HT1080 (cell line): ENCODE data around the gene APBA2. TPM values are rescaled to one million over a fixed set of nuclear protein-coding genes. Genes with fewer than 3 reads are reported as not detected.
"Not testable (repeated sequence)": the region's sequence is repeated elsewhere in the genome, so short reads cannot be mapped to it uniquely, and the experiment has no call there.

Source experiments
- DNase-seq: peaks from one replicate; pipeline ENCODE4 v3.0.0-alpha.2; 2015; ENCODE audit warnings: low read depth
- total RNA-seq: library from RNA; depleted of rRNA; stranded (reverse); fragments of >200 nt; shearing (Covaris generic); gene quantifications from 2 replicates; pipeline ENCODE4 v1.2.3, GENCODE V29; 2014

The APBA2 gene
- total RNA-seq, 1 experiment from 2014 or later: 50.8 TPM

GRCh38 chr15:28876845-28877185 is 9.0 kb upstream of the APBA2 start:
- no peak for DNase-seq

DNA sequence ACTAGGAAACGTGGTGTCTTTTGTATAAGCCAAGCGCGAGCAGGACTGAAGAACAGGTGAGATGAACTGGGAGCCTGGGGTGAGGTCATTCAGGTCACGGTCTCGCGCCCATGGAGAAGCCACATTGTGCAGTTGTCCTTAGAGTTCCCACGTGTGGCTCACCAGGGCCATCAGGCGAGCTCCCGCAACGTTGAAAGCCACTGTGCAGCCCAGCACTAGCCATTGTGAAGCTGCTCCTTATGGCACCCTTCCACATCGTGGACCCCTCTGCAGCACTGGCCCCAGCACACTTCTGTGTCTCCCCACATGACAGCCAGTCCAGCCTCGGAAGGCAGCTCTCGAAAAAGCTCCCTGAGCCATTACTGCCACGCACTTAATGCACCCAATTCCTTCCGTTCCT is 7.6 kb upstream of the APBA2 start:
- no peak for DNase-seq

- DNase-seq: no peak
Observed at GRCh38 chr15:28879551-28879950, 6.2 kb upstream of the APBA2 start.

DNA sequence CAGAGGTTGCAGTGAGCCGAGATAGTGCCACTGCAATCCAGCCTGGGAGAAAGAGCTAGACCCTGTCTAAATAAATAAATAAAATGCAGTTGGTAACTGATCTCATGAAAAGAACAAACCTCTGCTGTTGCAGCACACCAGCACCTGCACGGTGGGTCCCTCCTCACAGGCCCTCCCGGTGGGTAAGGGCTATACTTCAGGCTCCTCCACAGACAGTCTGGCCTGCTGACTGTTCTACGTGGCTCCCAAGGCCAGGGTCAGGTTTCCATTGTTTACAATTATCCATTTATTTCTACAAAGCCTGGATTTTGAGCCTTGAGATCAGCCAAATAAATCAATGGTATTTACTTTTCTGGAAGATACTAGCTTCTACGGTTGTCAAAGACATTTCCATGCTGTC is 5.1 kb upstream of the APBA2 start:
- DNase-seq: no peak

GRCh38 chr15:28881170-28881569 is 4.6 kb upstream of the APBA2 start:
- DNase-seq: no peak

DNA sequence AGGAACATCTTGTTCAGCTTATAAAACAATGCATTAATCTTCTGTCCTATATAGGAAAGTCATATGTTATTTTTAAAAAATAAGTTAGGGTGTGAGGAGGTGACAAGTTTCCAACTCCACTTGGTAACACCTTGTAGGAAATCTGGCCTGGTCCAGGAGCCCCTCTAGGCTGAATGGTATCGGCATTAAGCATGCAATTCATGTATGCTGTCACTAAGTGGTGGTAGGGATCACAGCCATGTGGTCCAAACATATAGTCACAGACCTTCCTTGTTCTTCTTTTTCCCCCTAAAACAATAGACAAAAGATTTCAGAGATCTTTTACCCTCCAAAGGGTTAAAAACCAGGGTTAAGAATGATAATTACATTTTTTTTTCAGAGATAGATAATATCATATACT is 4.2 kb upstream of the APBA2 start:
- no peak for DNase-seq

DNA sequence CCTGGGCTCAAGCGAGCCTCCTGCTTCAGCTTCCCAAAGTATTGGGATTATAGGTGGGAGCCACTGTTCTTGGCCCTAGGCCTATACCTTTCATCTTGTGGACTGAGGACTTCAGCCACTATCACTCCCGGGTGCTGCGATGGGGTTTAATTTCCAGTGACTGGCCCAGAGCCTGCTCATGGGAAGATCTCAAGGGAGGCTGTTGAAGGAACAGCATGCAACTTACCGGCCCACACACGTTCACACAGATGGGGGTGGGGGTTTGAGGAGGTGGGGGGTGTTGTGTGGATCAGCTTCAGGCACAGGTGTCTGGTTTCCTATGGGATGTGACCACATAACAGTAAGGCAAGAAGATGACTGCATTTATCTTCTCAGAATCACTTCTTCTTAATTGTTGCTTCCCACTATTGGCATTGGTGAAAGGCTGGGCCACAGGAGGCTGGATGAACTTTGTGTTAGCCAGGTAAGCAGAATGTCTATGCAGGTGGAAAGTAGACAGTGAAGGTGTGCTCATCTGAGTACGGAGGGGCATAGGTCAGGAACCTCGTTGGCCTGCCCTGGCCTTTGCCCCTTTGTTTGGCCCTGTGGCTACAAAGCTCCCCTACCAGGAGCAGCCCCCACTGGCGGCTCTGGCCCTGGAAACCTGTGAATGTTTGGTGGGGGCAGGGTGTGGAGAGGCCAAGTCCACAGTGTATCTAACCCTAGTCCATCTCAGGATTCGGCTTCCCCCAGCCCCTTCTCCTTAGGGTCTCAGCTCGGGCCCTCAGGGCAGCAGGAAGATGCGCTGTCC is 1.4 kb upstream of the APBA2 start:
- no peak for DNase-seq

DNA sequence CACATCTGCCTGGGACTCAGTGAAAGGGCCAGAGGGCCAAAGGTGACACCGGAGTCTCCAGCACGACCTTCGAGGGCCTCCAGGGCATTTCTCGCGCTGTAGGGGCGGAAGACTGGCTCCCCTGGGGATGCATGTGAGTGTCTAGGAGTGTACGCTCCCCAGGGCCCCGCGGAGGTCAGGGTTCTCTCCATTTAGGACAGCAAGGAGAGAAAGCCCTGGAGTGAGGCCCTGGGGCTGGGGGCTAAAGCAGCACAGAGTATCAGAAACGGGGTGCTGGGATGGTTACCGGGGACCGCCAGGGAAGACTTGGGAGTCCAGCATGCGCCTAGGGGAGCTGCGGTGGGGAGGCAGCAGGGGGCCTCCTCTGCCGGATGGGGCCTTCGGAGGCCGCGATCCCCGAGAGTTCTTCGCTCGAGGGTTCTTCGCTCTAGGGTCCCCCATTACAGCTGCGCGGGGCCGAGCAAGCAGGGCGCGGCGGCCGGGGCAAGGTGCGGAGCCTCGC is 595 bp upstream of the APBA2 start:
- DNase-seq: no peak

- no peak for DNase-seq
Observed at GRCh38 chr15:28886431-28887338, 911 bp downstream of the APBA2 start.

- no peak for DNase-seq
Observed at GRCh38 chr15:28887339-28888174, 1.8 kb downstream of the APBA2 start.

- DNase-seq: no peak
Observed at GRCh38 chr15:28888302-28888894, 2.6 kb downstream of the APBA2 start.

DNA sequence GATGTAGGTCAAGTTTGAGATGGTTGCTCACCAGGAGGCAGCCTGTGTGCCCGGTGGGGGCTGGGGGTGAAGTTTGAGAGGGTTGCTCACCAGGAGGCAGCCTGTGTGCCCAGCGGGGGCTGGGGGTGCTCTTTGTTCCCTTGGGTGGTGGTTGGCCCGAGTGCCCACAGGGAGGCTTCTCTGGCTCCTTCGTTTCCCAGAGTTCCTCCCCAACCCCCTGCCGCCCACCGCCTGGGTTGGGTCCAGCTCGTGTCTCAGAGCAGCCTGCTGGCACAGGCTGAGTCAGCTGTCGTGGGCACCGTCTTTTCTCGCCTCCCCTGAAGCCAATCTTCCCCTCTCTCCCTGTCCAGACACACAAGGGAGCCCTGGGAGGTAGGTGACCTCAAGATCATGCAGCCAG is 3.1 kb downstream of the APBA2 start:
- no peak for DNase-seq

DNA sequence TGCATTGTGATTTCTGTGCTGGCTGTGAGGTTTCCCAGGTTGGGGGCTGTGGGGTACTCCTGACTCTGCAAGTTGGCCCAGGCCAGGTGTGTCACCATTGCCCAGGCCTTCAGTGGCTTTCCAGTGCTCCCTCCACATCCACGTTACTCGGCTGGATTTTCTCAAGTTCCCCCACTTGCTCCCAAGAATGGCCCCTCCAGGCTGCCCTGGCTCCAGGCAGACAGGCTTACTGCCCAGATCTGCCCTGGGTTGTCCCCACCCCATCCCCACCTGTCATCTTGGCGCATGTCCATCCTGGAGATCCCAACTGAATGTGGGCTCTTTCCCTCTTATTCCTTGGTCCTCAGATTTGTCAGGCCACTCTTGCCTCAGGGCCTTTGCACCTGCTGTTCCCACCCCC is 3.6 kb downstream of the APBA2 start:
- no peak for DNase-seq

- not testable (repeated sequence) for DNase-seq
Observed at GRCh38 chr15:28889871-28890270, 4.1 kb downstream of the APBA2 start.

- DNase-seq: not testable (repeated sequence)
Observed at GRCh38 chr15:28890291-28890690, 4.5 kb downstream of the APBA2 start.

DNA sequence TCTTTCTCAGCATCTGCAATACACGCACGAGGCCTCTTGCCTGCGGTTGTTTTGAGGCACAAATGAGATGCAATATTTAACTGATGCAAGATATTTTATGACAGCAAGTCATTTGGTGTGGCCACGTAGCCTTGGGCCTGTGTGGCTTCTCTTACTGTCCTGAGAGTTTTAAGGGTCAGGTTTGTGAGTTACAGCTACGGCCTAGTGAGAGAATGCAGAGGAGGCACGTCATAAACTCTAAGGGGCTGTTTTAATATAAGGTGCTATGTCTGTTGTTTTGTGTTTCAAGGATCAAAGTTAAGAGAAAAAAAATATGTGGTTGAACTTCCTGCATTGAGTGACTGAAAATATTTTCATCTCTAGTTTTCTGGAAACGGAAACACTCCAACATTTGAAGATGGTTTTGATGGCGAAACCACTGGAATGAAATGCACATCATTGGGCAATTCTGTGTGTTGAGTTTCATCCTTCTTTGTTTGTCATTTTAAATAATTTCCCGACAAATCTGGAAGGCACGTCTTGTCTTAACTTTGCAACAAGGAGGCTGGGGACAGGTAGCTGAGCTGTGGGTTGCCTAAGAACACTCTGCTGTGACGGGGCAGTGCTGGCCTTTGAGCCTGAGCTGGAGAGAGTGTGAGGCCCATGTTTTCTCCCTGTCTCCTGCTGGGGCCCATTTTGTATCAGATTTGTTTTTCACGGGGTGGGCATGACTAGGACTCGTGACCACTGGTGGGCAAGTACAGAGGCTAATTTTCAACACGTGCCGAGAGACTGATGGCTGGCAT is 5.1 kb downstream of the APBA2 start:
- DNase-seq: no peak

DNA sequence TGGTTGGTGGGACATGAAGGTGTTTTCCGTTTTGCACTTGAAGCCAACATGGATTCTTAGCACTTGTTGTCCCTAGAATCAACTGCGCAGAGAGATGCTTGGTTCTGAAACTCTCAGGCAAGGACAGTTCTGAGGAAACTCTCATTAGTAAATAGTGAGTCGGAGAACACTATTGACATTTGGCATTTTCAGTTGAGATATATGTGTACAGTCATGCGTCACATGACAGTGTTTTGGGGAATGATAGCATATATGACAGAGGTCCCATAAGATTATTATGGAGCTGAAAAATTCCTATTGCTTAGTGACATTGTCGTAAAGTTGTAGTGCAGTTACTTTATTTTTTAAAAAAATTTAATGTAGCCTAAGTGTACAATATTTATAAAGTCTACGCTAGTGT is 5.8 kb downstream of the APBA2 start:
- no peak for DNase-seq

DNA sequence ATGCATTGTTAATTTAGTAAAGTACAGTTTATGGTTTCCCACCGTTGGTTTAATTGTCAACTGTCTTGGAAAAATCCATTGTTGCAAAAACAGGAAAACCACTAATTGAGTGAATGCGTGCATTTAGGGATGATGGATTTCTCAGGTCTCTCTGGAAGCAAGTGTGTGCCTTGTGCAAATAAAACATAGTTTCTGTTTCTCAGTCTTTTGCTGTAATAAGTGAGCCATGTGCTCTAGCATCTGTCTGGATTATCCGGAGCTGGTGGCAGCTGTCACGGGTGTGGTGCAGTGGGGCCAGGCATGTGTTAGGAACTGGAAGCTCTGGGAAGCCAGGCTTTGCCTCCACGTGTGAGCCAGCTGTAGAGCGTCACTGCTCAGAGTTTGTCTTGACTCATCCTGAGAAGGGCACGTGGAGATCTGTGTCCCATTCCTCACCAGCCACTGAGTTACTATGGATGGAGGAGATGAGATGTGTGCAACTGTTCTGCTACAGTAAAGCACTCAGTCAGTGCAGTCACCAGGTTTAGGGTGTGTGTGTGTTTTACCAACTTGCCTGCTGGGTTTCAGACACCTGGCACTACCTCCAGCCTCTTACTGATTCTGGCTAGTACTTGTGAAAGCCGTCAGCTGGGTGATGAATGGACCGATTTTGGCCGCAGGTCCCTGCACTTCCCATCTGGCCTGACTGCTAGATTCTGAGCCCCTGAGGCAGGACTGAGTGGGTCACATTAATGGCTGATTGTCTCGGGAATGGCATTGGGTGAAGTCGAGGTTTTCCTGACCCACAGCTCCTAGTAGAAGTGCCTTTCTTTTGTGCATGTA is 7.2 kb downstream of the APBA2 start:
- DNase-seq: peak; percentile 26

DNA sequence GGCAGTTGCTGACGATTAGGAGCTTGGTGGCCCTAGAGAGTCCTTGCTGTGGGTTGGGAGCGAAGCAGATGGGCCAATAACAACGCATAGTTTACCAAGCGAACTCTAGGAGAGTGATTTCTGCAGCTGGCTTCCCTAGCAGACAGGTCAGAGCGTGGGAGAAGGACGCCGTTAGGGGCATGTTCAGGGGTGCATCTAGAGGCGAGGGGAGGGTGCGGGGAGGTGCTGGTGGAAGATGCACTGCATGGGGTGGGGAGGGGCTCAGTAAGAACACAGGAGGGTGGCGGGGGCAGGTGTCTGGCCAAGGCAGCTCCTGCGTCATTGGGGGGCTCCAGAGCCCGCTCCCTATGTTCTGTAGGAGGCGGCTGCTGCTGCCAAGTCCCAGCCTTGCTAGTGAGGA is 8.9 kb downstream of the APBA2 start:
- no peak for DNase-seq
